Ovary (tissue), 9 donors: ENCODE results near the gene HEPHL1. TPM values are rescaled to one million over a fixed set of nuclear protein-coding genes. Genes with fewer than 3 reads are reported as not detected.
"Not testable (repeated sequence)": the region's sequence is repeated elsewhere in the genome, so short reads cannot be mapped to it uniquely, and the experiment has no call there.

Source experiments
- DNase-seq, 5 donors: peaks; one replicate each; pipeline ENCODE4 v3.0.0-alpha.2; 2019 to 2020
- H3K27ac ChIP-seq, 2 donors: fragments of 200-600 bp; one replicate each; pipeline versions ENCODE4 v1.5.1 to v1.8.0; 2019 to 2022
- H3K27me3 ChIP-seq: fragments of 200-600 bp; one replicate; pipeline ENCODE4 v1.8.0; 2022
- H3K36me3 ChIP-seq: fragments of 200-600 bp; sonication (generic); one replicate; pipeline ENCODE4 v1.5.1; 2019
- H3K4me1 ChIP-seq: one replicate; pipeline ENCODE4 v1.8.1; 2013; ENCODE audit warnings: mild to moderate bottlenecking, moderate library complexity; ENCODE audit not compliant: insufficient read depth
- H3K4me3 ChIP-seq: fragments of 200-600 bp; sonication (generic); one replicate; pipeline ENCODE4 v1.5.1; 2017
- H3K9me3 ChIP-seq, 2 donors: fragments of 200-600 bp in 1 of 2; sonication (generic) in 1 of 2; one replicate each; pipeline versions ENCODE4 v1.5.1 to v1.8.1; 2013 to 2019; ENCODE audit warnings: mild to moderate bottlenecking in 1 of 2, moderate library complexity in 1 of 2
- CTCF ChIP-seq, 3 donors: fragments of 450-650 bp in 2 of 3; fragments of 200-600 bp in 1 of 3; IDR thresholded peaks; one replicate each; pipeline versions ENCODE4 v1.5.1 to v1.8.0; 2016 to 2022; ENCODE audit warnings: antibody characterized with exemption in 3 of 3, mild to moderate bottlenecking in 1 of 3
- EP300 ChIP-seq: sonication (generic); formaldehyde crosslinking; IDR thresholded peaks from one replicate; pipeline ENCODE4 v1.6.1; 2017; ENCODE audit warnings: antibody characterized with exemption
- POLR2A ChIP-seq: fragments of 450-650 bp; IDR thresholded peaks from one replicate; pipeline ENCODE4 v1.6.1; 2017; ENCODE audit warnings: antibody characterized with exemption, mild to moderate bottlenecking, moderate library complexity
- WGBS, 3 donors: extraction: QIAGEN DNeasy Blood & Tissue Kit in 1 of 3; methylation state at CpG; one replicate each; pipeline versions ENCODE4 v1.1.5 to v1.1.7; 2013 to 2017; 5-methylcytosine and 5-hydroxymethylcytosine counted together
- intact Hi-C, 4 donors: fragments of 100-400 bp; cut with DNase I; formaldehyde crosslinking; loops; one replicate each; pipeline versions ENCODE4 v1.11.0 to v1.15.1; 2022 to 2023
- polyA plus RNA-seq, 2 donors: library from polyadenylated mRNA; stranded (reverse); fragments of 200-250 nt in 1 of 2; fragments of 350-450 nt in 1 of 2; fragmentation: Illumina TruSeq in 1 of 2; extraction: RNeasy Lipid Tissue Mini Kit (QIAGEN cat#74804) in 1 of 2; gene quantifications; one replicate each; pipeline ENCODE4 v1.2.3, GENCODE V29; 2013 to 2014
- small RNA-seq: library from RNA; depleted of rRNA; stranded (forward); fragments of <200 nt; gene quantifications from one replicate; pipeline ENCODE3, GENCODE V24; 2016
- total RNA-seq, 7 donors: library from RNA; depleted of rRNA in 2 of 7; stranded (reverse); fragments of >200 nt in 2 of 7; fragmentation: NEBNext Ultra II Directional in 3 of 7; extraction: Animal tissue kit (Norgen Biotek cat#: 25700) in 3 of 7; gene quantifications; one replicate each; pipeline versions ENCODE4 v1.1.0 to v1.2.4, GENCODE V29; 2016 to 2023
- donor health status: DM: no; HTN: no; CAD: no; lungs with moderate emphysema.
- donor health status: DM: no; HTN: no; CAD: no.
- donor health status: Bipolar disorder and iron deficiency.
- donor health status: DM: yes; HTN: yes; CAD: no.
- donor health status: DM: no; HTN: no; CAD: no.
- donor health status: DM: yes; HTN: yes; CAD: no.

HEPHL1 gene
- total and polyA plus RNA-seq, 9 donors = 0.02 to 0.03 TPM; not detected in 7

- no peak for DNase-seq
These were observed 131.5 kb downstream of the HEPHL1 start for GRCh38 chr11:94152678-94153065.

GRCh38 chr11:94153320-94153719 is 132.2 kb downstream of the HEPHL1 start:
- Histone ChIP-seq H3K27ac (no peak overlapping the region), H3K27me3 (no peaks in the 10 kb centered on the region), H3K4me1 (peaks cover 7% of the 10 kb centered on the region), H3K4me3 (no peak overlapping the region), H3K36me3 (no peaks in the 10 kb centered on the region), H3K9me3 (no peaks in the 10 kb centered on the region)
- intact Hi-C loops = no loop called here
- 69 to 87% (median 78%) methylated on average over 3 of the region's 3 CpGs for WGBS, 3 donors
- TF ChIP-seq EP300 (no peak), CTCF (IDR thresholded peaks at IDR 0.05) (no peak), POLR2A (no peak)
- no peak for DNase-seq

More at GRCh38 chr11:94152678-94153065, 131.5 kb downstream of the HEPHL1 start:
- no peaks in the 10 kb centered on the region for H3K36me3 ChIP-seq
- H3K9me3 ChIP-seq = no peaks in the 10 kb centered on the region
- H3K4me3 ChIP-seq = no peak overlapping the region
- H3K27me3 ChIP-seq = no peaks in the 10 kb centered on the region
- intact Hi-C loops = no loop called here
- H3K4me1 ChIP-seq = peaks cover 7% of the 10 kb centered on the region
- no peak overlapping the region for H3K27ac ChIP-seq
- 92 to 93% (median 93%) methylated on average over 6 of the region's 6 CpGs for WGBS, 3 donors
- TF ChIP-seq POLR2A (no peak), CTCF (IDR thresholded peaks at IDR 0.05) (no peak), EP300 (no peak)

GRCh38 chr11:94154095-94154856 is 133.1 kb downstream of the HEPHL1 start:
- Histone ChIP-seq H3K27me3 (no peaks in the 10 kb centered on the region), H3K4me1 (peaks cover 7% of the 10 kb centered on the region), H3K4me3 (no peak overlapping the region), H3K36me3 (no peaks in the 10 kb centered on the region), H3K27ac (no peak overlapping the region), H3K9me3 (no peaks in the 10 kb centered on the region)
- WGBS, 3 donors = 52 to 59% (median 56%) methylated on average over 3 of the region's 3 CpGs
- DNase-seq = no peak
- intact Hi-C loops = no loop called here
- TF ChIP-seq CTCF (IDR thresholded peaks at IDR 0.05) (no peak), POLR2A (no peak), EP300 (no peak)

GRCh38 chr11:94157339-94157738 is 136.2 kb downstream of the HEPHL1 start:
- WGBS, 3 donors = 94 to 100% (median 98%) methylated on average over 3 of the region's 3 CpGs
- H3K27ac ChIP-seq, H3K9me3 ChIP-seq, H3K4me3 ChIP-seq, H3K27me3 ChIP-seq, intact Hi-C loops, H3K4me1 ChIP-seq, H3K36me3 ChIP-seq, DNase-seq: not testable (repeated sequence)

Small RNA genes within 50 kb of the gene (small RNA-seq; reads per million reads assigned to genes)
- not detected for gene AP002795.1

Other genes with a start within 250 kb of the HEPHL1 start
- 10 to 100 TPM; 26.9 to 38.3 (median 33.4) TPM for gene MED17, start 237.1 kb upstream of the HEPHL1 start, total RNA-seq
- 10 to 100 TPM; 24.9 to 30.8 TPM for gene MED17, start 237.1 kb upstream of the HEPHL1 start, polyA plus RNA-seq
- under 1 TPM in 4 of 7 donors, not detected in 3; 0.11 to 0.87 (median 0.25) TPM for gene VSTM5, start 170.7 kb upstream of the HEPHL1 start, total RNA-seq
- under 1 TPM; 0.19 to 0.45 TPM for gene VSTM5, start 170.7 kb upstream of the HEPHL1 start, polyA plus RNA-seq
- gene PANX1, start 107.5 kb downstream of the HEPHL1 start, total RNA-seq = 10 to 100 TPM; 11.2 to 14.7 (median 12.7) TPM
- 10 to 100 TPM in 1 of 2 donors, 1 to 10 TPM in 1; 4.9 to 37.9 TPM for gene PANX1, start 107.5 kb downstream of the HEPHL1 start, polyA plus RNA-seq